MM.1S (cell line): ENCODE results near the gene UGT1A4.

Experiments used
- DNase-seq: peaks from one replicate; pipeline ENCODE4 v3.0.0-alpha.2; 2015
- H2AFZ ChIP-seq: fragments of 300-600 bp; sonication (generic); 2 replicates; pipeline ENCODE4 v1.6.0; 2016; ENCODE audit warnings: antibody characterized with exemption, low read length
- H3F3A ChIP-seq: fragments of 300-600 bp; sonication (generic); 2 replicates; pipeline ENCODE4 v1.6.1; 2016; ENCODE audit warnings: mild to moderate bottlenecking, antibody characterized with exemption, low read length, moderate library complexity, mixed read lengths; ENCODE audit not compliant: insufficient read depth
- H3K27ac ChIP-seq: fragments of 300-600 bp; sonication (generic); 2 replicates; pipeline ENCODE4 v1.5.1; 2016; ENCODE audit warnings: mild to moderate bottlenecking, low read length
- H3K27me3 ChIP-seq: fragments of 300-600 bp; sonication (generic); replicated peaks from 2 replicates; pipeline ENCODE4 v1.6.0; 2016; ENCODE audit warnings: low read length; ENCODE audit not compliant: insufficient read depth
- H3K36me3 ChIP-seq: fragments of 300-600 bp; sonication (generic); replicated peaks from 2 replicates; pipeline ENCODE4 v1.6.1; 2016; ENCODE audit warnings: mild to moderate bottlenecking, low read length, mixed read lengths; ENCODE audit not compliant: insufficient read depth
- H3K4me1 ChIP-seq: fragments of 300-600 bp; sonication (generic); 2 replicates; pipeline ENCODE4 v1.6.1; 2016; ENCODE audit warnings: low read length, mixed read lengths
- H3K4me2 ChIP-seq: fragments of 300-600 bp; sonication (generic); 2 replicates; pipeline ENCODE4 v1.6.0; 2016; ENCODE audit warnings: low read depth, low read length
- H3K4me3 ChIP-seq: fragments of 300-600 bp; sonication (generic); 2 replicates; pipeline ENCODE4 v1.5.1; 2016; ENCODE audit warnings: low read length, mixed read lengths
- H3K79me2 ChIP-seq: fragments of 300-600 bp; sonication (generic); 2 replicates; pipeline ENCODE4 v1.6.1; 2016; ENCODE audit warnings: mixed run types, low read length, mixed read lengths
- H3K9ac ChIP-seq: fragments of 300-600 bp; sonication (generic); 2 replicates; pipeline ENCODE4 v1.6.1; 2016; ENCODE audit warnings: low read length, mixed read lengths
- H3K9me2 ChIP-seq: fragments of 300-600 bp; sonication (generic); replicated peaks from 2 replicates; pipeline ENCODE4 v1.6.1; 2016; ENCODE audit warnings: mild to moderate bottlenecking, low read length, mixed read lengths; ENCODE audit not compliant: insufficient read depth
- H3K9me3 ChIP-seq: fragments of 300-600 bp; sonication (generic); replicated peaks from 2 replicates; pipeline ENCODE4 v1.6.1; 2016; ENCODE audit warnings: mild to moderate bottlenecking, low read length, mixed read lengths; ENCODE audit not compliant: insufficient read depth
- H4K20me1 ChIP-seq: fragments of 300-600 bp; sonication (generic); 2 replicates; pipeline ENCODE4 v1.6.1; 2016; ENCODE audit warnings: mild to moderate bottlenecking, low read length, moderate library complexity, mixed read lengths; ENCODE audit not compliant: insufficient read depth
- CTCF ChIP-seq: fragments of 300-600 bp; sonication (generic); IDR thresholded peaks from 2 replicates; pipeline ENCODE4 v1.5.1; 2016; ENCODE audit warnings: antibody characterized with exemption, low read length, mixed read lengths
- EZH2 ChIP-seq: fragments of 300-600 bp; sonication (generic); optimal IDR thresholded peaks from 2 replicates; pipeline ENCODE3; 2017; ENCODE audit warnings: low read depth, mild to moderate bottlenecking, antibody characterized with exemption, low read length, mixed read lengths
- EZH2phosphoT487 ChIP-seq: fragments of 300-600 bp; sonication (generic); IDR thresholded peaks from 2 replicates; pipeline ENCODE4 v1.6.1; 2018; ENCODE audit warnings: antibody characterized with exemption, low read length

The UGT1A4 gene

GRCh38 chr2:233807966-233808935, 89.7 kb downstream of the UGT1A4 start:
- TF ChIP-seq EZH2phosphoT487 = no peak
- TF ChIP-seq EZH2 = no peak
- no peak for TF ChIP-seq CTCF
- Histone ChIP-seq H3K4me3 (no peak overlapping the region), H3K4me1 (no peaks in the 10 kb centered on the region), H2AFZ (no peak overlapping the region), H4K20me1 (no peaks in the 10 kb centered on the region), H3K9ac (no peak overlapping the region), H3K9me3 (no peaks in the 10 kb centered on the region), H3F3A (no peaks in the 10 kb centered on the region), H3K36me3 (no peaks in the 10 kb centered on the region), H3K4me2 (no peak overlapping the region), H3K9me2 (no peaks in the 10 kb centered on the region), H3K79me2 (no peaks in the 10 kb centered on the region), H3K27me3 (no peaks in the 10 kb centered on the region), H3K27ac (no peak overlapping the region)
- no peak for DNase-seq

GRCh38 chr2:233810385-233810784, 91.8 kb downstream of the UGT1A4 start:
- no peak overlapping the region for H3K4me2 ChIP-seq
- no peak overlapping the region for H3K9ac ChIP-seq
- no peaks in the 10 kb centered on the region for H3K9me2 ChIP-seq
- no peak overlapping the region for H3K4me3 ChIP-seq
- TF ChIP-seq CTCF = no peak
- TF ChIP-seq EZH2 = no peak
- no peak for TF ChIP-seq EZH2phosphoT487
- H4K20me1 ChIP-seq = no peaks in the 10 kb centered on the region
- no peaks in the 10 kb centered on the region for H3F3A ChIP-seq
- H3K79me2 ChIP-seq = no peaks in the 10 kb centered on the region
- no peak overlapping the region for H3K27ac ChIP-seq
- no peaks in the 10 kb centered on the region for H3K36me3 ChIP-seq
- H3K9me3 ChIP-seq = no peaks in the 10 kb centered on the region
- DNase-seq = no peak
- H3K27me3 ChIP-seq = no peaks in the 10 kb centered on the region
- no peak overlapping the region for H2AFZ ChIP-seq
- H3K4me1 ChIP-seq = no peaks in the 10 kb centered on the region

- DNase-seq = no peak
- Histone ChIP-seq H3K4me1 (no peaks in the 10 kb centered on the region), H3K4me2 (no peak overlapping the region), H3K9me2 (no peaks in the 10 kb centered on the region), H3K36me3 (no peaks in the 10 kb centered on the region), H3K27ac (no peak overlapping the region), H3K27me3 (no peaks in the 10 kb centered on the region), H3K4me3 (no peak overlapping the region), H3F3A (no peaks in the 10 kb centered on the region), H3K9me3 (no peaks in the 10 kb centered on the region), H3K9ac (no peak overlapping the region), H4K20me1 (no peaks in the 10 kb centered on the region), H3K79me2 (no peaks in the 10 kb centered on the region), H2AFZ (no peak overlapping the region)
- TF ChIP-seq EZH2phosphoT487 (no peak), EZH2 (no peak), CTCF (no peak)
Measured at GRCh38 chr2:233811087-233811486, 92.6 kb downstream of the UGT1A4 start.
